HG02938 (cell line): Measurements from ENCODE around the gene SLC25A47.
"Not testable (repeated sequence)": the region's sequence is repeated elsewhere in the genome, so short reads cannot be mapped to it uniquely, and the experiment has no call there.

Experiments used
- ATAC-seq: cut with Tn5 transposase; IDR thresholded peaks from one replicate; pipeline ENCODE4 v1.9.1; 2021; ENCODE audit warnings: mild to moderate bottlenecking, moderate library complexity; ENCODE audit not compliant: unreplicated experiment

The SLC25A47 gene, protein sequence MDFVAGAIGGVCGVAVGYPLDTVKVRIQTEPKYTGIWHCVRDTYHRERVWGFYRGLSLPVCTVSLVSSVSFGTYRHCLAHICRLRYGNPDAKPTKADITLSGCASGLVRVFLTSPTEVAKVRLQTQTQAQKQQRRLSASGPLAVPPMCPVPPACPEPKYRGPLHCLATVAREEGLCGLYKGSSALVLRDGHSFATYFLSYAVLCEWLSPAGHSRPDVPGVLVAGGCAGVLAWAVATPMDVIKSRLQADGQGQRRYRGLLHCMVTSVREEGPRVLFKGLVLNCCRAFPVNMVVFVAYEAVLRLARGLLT

DNA sequence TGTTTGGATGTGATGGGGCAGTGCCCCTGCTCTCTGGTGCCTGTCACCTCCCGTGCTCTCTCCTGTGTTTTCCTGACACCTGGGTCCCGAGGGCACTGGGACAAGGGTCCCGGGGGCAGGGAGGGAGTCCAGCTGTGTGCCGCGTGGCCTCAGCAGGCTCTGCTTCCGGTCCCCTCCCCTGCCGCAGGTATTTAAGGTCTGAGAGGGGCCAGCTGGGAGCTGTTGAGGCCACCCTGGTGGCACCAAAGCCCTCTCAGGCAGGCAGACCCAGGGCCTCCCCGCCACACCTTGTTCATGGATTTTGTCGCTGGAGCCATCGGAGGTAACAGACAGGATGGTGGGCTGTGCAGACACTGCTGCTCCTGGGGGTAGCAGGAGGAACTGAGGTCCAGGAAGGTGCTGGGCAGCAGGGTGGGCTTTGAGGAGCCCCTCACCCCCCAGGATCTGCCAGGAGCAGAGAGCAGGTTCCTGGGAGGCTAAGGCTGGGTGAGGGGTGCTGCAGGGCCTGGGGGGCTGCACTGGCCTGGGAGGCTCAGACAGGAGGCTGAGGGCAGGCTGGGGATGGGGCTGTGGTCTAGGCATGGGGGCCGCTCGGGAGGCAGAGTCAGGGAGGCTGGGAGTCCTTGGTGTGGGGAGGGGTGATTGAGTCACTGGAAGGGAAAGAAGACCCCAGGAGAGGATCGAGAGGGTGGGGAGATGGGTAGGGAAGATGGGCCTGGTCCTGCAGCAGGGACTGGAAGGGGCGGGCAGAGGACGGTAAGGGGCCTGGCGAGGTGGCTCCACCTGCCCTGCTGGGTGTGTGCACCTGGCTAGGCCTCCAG lies at the start of gene SLC25A47:
TSS of gene SLC25A47 (plus strand) at position 219 of the 821 bp plus-strand sequence. CDS start at position 295, 76 bp downstream.
- ATAC-seq: no peak

DNA sequence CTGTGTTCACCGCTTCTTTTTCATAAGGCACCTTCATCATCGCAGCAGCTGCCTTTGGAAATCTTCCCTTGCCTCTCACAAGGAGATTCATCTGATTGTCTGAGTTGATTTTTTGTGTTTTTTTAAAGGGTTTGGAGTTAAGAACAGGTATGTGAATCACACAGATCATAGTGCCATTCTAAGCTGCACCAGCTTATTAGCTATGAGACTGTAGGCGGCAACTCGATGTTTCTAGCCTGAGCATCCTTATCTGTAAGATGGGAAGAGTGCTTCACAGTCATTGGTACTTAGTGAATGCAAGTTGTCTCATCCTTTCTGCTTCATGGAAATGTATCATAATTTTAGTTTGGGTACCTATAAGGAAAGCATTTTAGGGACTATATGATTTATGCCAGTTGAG lies 48.9 kb upstream of the SLC25A47 start:
- no peak for ATAC-seq

DNA sequence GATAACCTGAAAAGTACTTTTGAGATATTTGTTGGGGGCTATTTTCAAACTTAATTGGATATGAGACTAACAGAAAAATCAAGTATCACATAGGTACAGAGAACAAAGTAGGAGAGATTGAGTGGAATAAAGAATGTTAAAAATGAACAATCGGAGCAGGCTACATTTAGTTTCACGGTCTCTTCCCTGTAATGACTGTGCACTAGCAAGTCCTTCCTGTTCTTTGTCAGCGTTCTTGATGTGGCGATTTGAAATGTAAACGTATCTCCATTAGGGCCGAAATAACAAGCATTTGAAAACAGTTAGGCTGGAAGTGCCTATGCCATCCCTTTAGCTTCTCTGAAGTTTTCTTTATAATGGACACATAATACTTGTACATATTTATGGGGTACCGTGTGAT lies 47.9 kb upstream of the SLC25A47 start:
- no peak for ATAC-seq

DNA sequence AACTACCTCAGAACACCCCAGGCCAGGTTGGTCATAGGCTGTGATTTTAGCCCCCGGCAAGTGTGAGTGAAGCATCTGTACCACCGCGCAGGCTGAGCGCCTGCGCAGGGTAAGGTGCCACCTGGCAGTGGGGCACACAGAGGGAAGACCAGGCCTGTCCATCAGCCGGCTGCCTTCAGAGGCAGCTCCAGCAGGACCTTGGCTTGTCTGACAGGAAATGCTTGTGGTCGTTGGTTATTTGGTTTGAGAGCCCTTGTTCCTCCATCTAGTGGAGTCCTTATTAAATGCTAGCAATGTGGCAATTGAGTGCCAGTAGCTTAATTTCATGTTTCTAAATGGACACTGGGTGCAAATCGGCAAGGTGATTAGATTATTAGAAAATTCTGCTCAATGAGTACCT lies 44.4 kb upstream of the SLC25A47 start:
- peak; percentile 53 for ATAC-seq

DNA sequence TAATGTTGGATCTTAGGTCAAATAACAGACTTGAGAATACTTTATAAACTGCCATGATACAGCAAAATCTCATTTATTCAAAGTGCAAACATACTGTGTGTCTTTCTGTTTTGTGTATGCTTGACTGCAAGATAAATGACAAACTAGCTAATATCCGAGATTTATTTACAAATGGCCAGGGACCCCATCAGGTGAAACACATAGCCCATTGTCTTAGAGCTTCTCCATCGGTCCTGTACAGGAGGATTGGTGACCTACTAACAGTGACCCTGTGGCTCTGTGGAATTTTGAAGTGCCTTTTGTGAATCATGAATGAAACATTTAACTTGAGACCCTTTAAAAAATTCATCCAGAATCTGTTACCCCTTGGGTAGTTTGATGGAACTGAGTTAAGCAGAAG lies 44.0 kb upstream of the SLC25A47 start:
- no peak for ATAC-seq

DNA sequence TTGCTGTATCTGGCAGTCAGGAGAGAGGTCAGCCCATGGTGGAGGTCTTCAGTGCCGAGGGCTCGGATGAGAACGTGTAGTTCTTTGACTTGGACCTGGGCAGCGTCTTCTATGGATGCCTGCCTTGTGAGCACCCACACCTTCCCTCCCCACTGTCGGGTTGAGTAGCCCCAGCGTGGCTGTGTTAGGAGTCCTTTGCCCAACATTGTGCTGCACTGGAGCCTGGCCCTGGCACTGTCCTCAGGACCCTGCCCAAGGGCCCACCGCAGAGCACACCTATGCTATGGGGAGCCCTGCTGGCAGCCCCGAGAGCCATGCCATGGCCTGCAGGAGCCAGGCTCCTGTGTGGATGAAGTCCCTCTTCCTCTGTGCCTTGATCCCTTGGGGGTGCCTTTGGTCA lies 43.6 kb upstream of the SLC25A47 start:
- ATAC-seq: no peak

DNA sequence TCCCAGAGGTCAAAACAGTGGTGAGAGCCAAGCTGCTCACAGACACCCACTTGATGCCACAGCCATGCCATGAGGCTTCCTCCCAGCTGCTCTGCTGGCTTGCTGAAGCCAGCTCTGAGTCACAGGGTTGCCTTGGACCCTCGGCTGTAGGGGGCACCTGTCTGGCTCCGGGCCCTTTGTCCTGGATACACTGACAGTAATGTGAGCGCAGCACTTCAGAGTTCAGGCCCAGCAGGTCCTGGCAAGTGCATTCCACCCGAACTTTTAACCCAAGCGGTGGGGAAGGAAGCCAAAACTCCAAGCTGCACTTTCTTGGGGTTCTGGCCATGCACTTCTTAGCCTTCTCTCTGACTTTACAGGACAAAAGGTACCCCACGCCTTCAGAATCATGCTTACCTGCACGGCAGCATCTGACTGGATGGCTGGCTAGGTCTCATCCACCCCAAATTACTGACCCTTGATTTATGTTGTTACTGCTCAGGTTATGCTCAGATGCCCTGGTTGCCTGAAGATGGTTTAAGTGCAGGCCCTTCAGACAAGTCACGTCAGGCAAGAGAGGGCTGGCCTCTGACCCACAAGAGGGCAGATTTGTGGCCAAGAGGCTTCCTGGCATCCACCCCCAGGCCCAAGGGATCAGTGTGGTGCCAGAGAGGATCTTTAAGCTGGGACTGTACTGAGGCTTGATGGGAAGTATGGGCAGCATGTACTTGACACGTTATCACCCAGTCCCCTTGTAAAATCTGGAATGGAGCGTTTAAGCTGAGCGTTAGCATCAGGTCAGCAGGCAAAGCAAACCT lies 41.7 kb upstream of the SLC25A47 start:
- no peak for ATAC-seq

DNA sequence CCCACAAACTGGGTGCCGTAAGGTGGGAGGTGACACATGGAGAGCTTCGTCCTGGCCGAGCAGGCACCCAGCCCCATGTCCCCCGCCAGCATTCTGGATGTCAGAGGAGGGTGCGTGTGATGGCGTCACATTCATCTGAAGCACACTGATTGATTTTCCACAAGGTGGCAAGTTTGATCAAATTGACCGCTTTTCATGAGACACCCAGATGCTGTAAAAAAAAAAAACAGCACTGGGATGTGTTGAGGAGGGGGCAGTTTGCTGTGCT lies 41.1 kb upstream of the SLC25A47 start:
- ATAC-seq: no peak

DNA sequence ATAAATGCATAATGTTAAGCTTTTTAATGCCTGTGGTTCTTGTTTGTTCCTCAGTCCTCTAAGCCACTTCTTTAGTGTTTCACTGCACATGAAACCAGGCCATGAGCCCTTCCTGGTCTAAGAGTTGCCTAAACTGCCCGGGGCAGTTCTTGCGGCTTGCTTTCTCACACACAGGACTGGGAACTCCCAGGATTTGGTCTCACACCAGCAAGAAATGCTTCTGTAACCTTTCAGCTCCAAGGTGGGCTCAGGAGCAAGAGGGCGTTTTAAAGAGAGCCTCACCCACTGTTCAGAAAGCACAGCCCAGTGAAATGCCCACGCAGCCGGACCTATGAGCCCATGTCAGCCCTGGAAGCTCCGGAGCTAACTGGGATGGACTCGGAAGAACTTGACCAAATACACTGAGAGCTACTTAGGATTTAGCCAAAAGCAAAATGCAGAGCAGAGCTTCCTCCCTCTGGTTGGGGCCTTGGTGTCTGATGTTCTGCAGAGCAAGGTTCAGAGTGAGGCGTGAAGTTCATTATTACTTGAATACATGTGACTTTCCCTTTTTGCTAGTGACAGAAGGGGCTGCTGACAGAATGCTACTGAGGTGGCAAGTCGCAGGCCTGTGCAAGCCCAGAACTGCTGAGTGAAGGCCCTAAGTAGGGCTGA lies 40.2 kb upstream of the SLC25A47 start:
- ATAC-seq: no peak

DNA sequence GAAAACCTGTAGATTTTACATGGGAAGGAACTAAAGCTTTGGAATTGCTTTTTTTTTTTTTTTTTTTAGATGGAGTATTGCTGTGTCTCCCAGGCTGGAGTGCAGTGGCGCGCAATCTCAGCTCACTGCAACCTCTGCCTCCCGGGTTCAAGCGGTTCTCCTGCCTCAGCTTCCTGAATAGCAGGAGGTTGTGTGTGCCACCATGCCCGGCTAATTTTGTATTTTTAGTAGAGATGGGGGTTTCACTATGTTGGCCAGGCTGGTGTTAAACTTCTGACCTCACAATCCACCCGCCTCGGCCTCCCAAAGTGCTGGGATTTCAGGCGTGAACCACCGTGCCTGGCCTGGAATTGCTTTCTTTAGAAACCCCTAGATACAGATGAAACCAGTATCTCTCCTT lies 39.7 kb upstream of the SLC25A47 start:
- not testable (repeated sequence) for ATAC-seq

DNA sequence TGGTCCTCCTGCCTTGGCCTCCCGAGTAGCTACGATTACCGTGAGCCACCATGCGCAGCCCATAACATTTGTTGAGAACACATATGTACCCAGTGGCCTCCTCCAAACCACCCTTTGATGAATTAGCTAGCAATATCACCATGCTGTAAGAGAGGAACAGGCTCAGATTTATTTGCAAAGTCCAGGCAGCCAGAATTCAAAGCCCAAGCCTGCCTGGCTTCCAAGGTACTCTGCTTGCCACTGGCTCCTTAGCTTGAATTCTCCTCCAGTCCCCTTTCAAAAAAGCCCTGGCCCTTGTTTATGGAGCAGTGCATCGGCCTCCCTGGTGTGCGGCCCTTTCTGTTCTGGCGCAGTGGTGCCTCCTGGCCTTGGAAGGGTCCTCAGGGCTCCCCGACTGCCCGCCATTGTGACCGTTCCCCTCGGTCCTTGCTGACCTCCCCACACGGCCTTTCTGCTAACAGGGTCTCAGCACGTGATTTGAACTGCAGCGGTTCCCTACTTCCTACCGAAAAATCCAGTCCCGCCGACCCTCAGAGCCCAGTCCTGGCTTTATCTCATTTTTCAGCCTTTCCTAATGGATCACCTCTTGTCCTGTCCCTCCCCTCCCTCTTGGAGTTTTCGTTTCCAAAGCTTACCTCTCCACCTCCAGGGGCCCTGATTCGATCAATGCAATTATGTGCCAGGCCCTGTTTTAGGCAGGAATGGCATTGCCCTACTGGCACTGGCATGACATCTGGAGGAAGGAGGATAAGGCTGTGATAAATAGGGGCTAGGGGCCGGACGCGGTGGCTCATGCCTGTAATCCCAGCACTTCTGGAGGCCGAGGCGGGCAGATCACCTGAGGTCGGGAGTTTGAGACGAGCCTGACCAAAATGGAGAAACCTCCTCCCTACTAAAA lies 38.9 kb upstream of the SLC25A47 start:
- ATAC-seq: no peak

DNA sequence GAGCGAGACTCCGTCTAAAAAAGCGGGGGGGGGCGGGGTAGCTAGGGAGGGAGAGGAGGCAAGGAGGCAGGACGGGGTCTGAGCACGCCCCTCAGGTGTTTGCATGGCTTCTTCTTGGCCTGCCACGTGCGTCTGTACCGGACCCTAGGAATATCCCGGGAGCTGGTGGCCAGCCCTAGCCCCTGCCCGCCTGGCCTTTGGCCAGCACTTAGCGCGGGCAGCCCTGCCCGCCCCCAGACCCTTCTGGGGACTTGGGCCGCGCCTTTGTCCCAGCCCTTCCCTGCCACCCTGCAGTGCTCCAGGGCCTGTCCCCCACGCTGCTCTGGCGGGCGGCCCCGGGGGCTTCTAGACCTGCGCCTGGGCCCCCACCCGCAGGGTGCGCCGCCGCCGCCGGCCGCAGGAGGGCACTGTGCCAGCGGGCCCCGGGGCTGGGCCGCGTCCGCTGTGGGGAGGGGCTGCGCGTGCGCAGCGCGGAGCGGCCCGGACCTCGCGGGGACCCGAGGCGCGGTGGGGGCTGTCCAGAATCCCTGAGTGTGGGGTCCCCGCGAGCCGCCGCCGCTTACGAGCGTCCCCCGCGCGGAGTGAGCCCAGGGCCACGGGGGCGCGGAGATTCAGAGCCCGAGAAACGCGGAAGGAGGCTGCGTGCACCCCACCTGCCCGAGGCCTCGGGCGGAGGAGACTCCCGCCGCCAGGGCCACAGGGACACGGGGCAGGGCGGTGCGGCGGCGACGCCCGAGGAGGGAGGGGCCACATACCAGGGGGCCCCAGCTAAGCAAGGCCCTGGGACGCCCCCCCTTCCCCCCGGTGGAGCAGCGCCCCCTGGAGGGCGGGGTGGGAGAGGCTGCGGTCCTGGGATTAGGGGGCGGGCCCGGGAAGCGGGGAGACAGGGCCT lies 37.9 kb upstream of the SLC25A47 start:
- peak; percentile 81 for ATAC-seq

DNA sequence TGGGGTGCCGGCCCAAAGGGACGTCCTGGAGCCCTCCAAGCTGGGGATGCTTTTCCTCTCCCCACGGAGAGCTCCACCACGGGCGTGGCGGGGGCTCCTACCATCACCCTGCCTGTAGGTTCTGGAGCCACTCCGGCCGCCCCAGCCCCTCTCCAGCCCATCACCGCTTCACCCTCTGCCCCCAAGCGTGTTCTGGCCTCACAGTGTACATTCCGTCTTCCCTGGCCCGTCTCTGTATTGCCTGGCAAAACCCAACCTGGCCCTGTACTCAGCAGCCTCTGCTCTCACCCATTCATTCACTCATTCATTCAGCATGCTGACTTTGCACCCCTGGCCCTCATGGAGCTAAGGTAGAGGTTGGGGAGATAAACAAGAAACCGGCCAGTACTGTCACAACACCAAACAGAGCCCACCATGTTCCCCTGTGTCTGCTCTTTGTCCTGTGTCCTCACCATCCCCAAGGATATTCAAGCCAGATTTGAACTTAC lies 37.2 kb upstream of the SLC25A47 start:
- ATAC-seq: no peak

DNA sequence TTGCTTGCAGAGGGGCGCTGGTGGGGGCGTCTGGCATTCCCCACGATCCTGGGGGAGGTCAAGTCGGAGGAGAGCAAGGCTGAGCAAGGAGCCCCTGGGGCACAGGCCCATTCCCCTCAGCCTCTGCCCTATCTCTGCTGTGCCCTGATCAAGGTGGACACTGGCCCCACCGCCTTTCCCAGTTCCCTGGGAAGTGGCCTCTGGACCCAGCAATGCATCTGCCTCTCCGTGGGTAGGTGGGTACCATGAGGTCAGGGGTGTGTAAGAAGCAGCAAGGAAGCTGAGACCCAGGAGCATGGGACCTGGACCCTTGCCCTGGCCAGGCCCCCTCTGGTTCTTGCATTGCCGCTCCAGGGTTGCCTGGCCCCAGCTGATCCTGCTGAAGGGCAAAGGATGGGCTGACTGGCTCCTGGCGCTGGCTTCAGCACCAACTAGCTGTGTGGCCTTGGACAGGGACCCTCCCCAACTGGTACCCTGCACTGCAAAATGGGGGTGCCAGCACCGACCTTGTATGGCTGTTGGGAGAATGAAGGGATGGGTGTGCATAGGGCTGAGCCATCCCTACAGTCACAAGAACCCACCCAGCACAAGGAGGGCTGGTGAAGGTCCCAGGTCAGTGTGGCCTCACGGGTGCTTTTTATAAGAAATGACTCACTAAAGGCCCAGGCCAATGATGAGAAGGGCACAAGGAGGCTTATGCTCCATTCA lies 36.5 kb upstream of the SLC25A47 start:
- no peak for ATAC-seq

DNA sequence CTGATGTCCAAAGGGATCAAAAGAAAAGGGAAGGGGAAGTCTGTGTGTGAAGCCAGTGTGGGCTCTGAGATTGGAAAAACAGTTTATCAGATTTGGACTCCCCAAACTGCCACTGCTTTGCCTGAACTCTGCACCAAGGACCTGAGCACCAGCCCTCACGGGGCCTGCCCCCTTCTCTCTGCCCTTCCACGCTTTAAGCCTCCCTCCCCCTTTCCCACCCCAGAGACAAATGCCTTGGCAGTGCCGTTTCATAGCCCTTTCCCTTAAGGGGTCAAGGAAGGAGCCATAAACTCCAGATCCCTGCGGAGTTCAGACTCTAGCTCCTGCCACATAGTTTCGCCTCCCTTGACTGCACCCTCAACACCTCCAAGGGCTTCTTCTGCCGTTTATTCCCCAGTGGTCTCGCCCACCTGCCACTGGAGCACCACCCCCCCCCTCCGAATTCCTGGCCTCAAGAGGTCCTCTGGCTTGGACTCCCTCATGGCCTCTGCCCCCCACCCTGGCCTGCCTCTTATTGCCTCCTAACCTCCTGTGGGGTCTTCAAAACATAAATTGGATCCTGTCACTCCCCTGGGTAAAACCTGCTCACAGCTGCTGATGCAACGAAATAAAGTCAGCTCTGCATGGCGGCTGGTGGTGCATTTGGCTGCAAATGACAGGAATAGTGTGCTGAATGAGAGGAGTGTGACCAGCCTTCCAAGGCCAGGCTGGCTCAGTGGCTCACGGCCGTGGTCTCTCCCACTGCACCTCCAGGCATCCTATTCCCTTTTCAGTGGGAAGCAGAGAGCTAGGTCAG lies 35.7 kb upstream of the SLC25A47 start:
- no peak for ATAC-seq

DNA sequence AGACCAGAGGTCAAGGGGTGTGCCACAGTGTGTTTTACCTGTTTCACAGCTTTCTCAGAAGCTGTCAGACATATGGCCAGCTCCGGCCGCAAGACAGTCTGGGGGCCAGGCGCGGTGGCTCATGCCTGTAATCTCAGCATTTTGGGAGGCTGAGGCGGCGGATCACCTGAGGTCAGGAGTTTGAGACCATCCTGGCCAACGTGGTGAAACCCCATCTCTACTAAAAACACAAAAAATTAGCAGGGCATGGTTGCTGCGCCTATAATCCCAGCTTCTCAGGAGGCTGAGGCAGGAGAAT lies 35.2 kb upstream of the SLC25A47 start:
- ATAC-seq: not testable (repeated sequence)

DNA sequence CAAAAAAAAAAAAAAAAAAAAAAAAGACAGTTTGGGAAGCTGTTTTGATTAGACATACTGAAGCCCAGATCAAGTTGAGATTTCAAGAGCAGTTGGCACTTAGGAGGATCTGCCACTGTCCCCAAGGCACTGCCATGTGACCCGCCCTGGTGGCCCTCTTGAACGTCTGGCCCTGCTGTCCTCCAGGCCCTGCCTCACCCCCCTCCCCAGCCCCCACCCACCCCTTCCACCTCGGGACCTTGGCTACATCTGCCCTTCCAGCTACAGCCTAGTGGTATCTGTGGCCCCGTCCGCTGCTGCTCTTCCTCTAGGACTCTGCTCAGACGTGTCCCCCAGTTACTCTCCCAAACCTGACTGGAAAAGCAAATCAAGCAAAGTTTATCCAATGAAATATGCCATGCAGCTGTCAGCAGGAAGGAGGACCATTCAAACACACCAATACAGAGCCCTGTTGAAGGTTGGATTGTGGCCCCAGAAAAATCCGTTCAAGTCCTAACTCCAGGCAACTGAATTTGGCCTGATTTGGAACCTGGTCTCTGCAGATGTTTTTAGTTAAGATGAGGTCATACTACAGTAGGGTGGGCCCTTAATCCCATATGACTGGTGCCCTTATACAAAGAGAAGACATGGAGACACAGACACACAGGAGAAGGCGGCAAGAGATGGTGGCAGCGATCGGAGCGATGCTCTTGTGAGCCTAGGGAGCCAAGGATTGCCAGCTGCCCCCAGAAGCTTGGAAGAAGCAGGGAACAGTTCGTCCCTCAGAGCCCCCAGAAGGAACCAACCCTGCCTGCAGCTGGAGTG lies 34.6 kb upstream of the SLC25A47 start:
- ATAC-seq: no peak
